CD14-positive monocyte (primary cell): ENCODE data around the gene MYLK2. TPM values are rescaled to one million over a fixed set of nuclear protein-coding genes. Genes with fewer than 3 reads are reported as not detected.
A peak's percentile ranks its signal among the peaks of the same experiment; 100 is the strongest.

Experiments used
- DNase-seq, 3 donors: peaks; one replicate each; pipeline ENCODE4 v3.0.0-alpha.2; 2011 to 2022
- H2AFZ ChIP-seq: 2 replicates; pipeline ENCODE4 v1.6.0; 2012; ENCODE audit warnings: mild to moderate bottlenecking, low read depth, low read length, inconsistent platforms; ENCODE audit not compliant: insufficient read depth, poor library complexity, severe bottlenecking
- H3K27ac ChIP-seq, 2 donors: 1 replicate in 1 of 2; 2 replicates in 1 of 2; pipeline ENCODE4 v1.5.1; 2012 to 2013; ENCODE audit warnings: low read length in 2 of 2, control low read depth in 1 of 2, inconsistent platforms in 1 of 2, low read depth in 1 of 2, mild to moderate bottlenecking in 1 of 2
- H3K27me3 ChIP-seq, 2 donors: one replicate each; pipeline versions ENCODE4 v1.6.0 to v1.6.1; 2011 to 2013; ENCODE audit warnings: low read length in 2 of 2; ENCODE audit not compliant: control insufficient read depth in 2 of 2, insufficient read depth in 2 of 2
- H3K36me3 ChIP-seq, 2 donors: replicated peaks in 1 of 2; 1 replicate in 1 of 2; 2 replicates in 1 of 2; pipeline versions ENCODE4 v1.5.1 to v1.6.1; 2012 to 2013; ENCODE audit warnings: low read length in 2 of 2, control low read depth in 1 of 2, inconsistent platforms in 1 of 2, mild to moderate bottlenecking in 1 of 2; ENCODE audit not compliant: insufficient read depth in 2 of 2, control insufficient read depth in 1 of 2
- H3K4me1 ChIP-seq, 2 donors: 1 replicate in 1 of 2; 2 replicates in 1 of 2; pipeline versions ENCODE4 v1.5.1 to v1.6.1; 2012 to 2013; ENCODE audit warnings: low read length in 2 of 2, control low read depth in 1 of 2, inconsistent platforms in 1 of 2, mild to moderate bottlenecking in 1 of 2, moderate library complexity in 1 of 2; ENCODE audit not compliant: insufficient read depth in 2 of 2, control insufficient read depth in 1 of 2
- H3K4me2 ChIP-seq: replicated peaks from 2 replicates; pipeline ENCODE3; 2012; ENCODE audit warnings: low read length, moderate library complexity, mild to moderate bottlenecking; ENCODE audit not compliant: poor library complexity, severe bottlenecking; ENCODE audit errors: extremely low read depth
- H3K4me3 ChIP-seq, 3 experiments: fragments of 200-600 bp in 1 of 3; sonication (generic) in 1 of 3; replicated peaks in 1 of 3; 1 replicate in 2 of 3; 2 replicates in 1 of 3; pipeline ENCODE4 v1.5.1; 2011 to 2013; ENCODE audit warnings: low read length in 3 of 3, mild to moderate bottlenecking in 3 of 3, control low read depth in 2 of 3, low read depth in 2 of 3, inconsistent platforms in 1 of 3, moderate library complexity in 1 of 3
- H3K79me2 ChIP-seq: 2 replicates; pipeline ENCODE4 v1.6.0; 2012; ENCODE audit warnings: mild to moderate bottlenecking, control low read depth, inconsistent platforms, low read length, moderate library complexity; ENCODE audit not compliant: insufficient read depth
- H3K9ac ChIP-seq: 2 replicates; pipeline ENCODE4 v1.6.0; 2017; ENCODE audit warnings: low read length, mild to moderate bottlenecking; ENCODE audit not compliant: insufficient read depth, poor library complexity, severe bottlenecking
- H3K9me3 ChIP-seq, 2 donors: replicated peaks in 1 of 2; 1 replicate in 1 of 2; 2 replicates in 1 of 2; pipeline versions ENCODE4 v1.5.1 to v1.6.1; 2012 to 2013; ENCODE audit warnings: low read length in 2 of 2, control low read depth in 1 of 2; ENCODE audit not compliant: control insufficient read depth in 1 of 2, insufficient read depth in 1 of 2
- H4K20me1 ChIP-seq: 2 replicates; pipeline ENCODE4 v1.6.0; 2012; ENCODE audit warnings: mild to moderate bottlenecking, low read length, control low read depth, moderate library complexity; ENCODE audit not compliant: insufficient read depth
- H3K27ac Mint-ChIP-seq, 7 donors: one replicate each; pipeline ENCODE4 v1.8.0; 2020; ENCODE audit warnings: mild to moderate bottlenecking in 7 of 7, mixed read lengths in 7 of 7, moderate library complexity in 6 of 7, inconsistent platforms in 2 of 7
- H3K27me3 Mint-ChIP-seq, 3 donors: one replicate each; pipeline ENCODE4 v1.8.0; 2021 to 2022; ENCODE audit warnings: low read depth in 3 of 3, mild to moderate bottlenecking in 3 of 3, mixed read lengths in 3 of 3, moderate library complexity in 3 of 3, inconsistent platforms in 1 of 3
- H3K36me3 Mint-ChIP-seq, 2 donors: one replicate each; pipeline ENCODE4 v1.8.0; 2020; ENCODE audit warnings: mixed read lengths in 2 of 2, inconsistent platforms in 1 of 2, mild to moderate bottlenecking in 1 of 2
- H3K4me1 Mint-ChIP-seq: one replicate; pipeline ENCODE4 v1.8.0; 2020; ENCODE audit warnings: mild to moderate bottlenecking, mixed read lengths
- H3K4me3 Mint-ChIP-seq, 2 donors: one replicate each; pipeline ENCODE4 v1.8.0; 2020; ENCODE audit warnings: mild to moderate bottlenecking in 2 of 2, mixed read lengths in 2 of 2, moderate library complexity in 1 of 2
- H3K9me3 Mint-ChIP-seq, 7 donors: one replicate each; pipeline ENCODE4 v1.8.0; 2020 to 2022; ENCODE audit warnings: mixed read lengths in 7 of 7, mild to moderate bottlenecking in 6 of 7, moderate library complexity in 6 of 7, inconsistent platforms in 2 of 7
- CTCF ChIP-seq: fragments of 200-600 bp; IDR thresholded peaks from one replicate; pipeline ENCODE4 v1.8.0; 2022; ENCODE audit warnings: antibody characterized with exemption, mild to moderate bottlenecking
- WGBS: methylation state at CpG from one replicate; pipeline ENCODE4 v1.1.5; 2013; ENCODE audit warnings: missing lambda C conversion rate; ENCODE audit not compliant: insufficient coverage; 5-methylcytosine and 5-hydroxymethylcytosine counted together
- intact Hi-C, 2 donors: fragments of 100-400 bp; cut with micrococcal nuclease; formaldehyde crosslinking; loops; one replicate each; pipeline versions ENCODE4 v1.15.0 to v1.15.1; 2023
- polyA plus RNA-seq, 3 donors: library from polyadenylated mRNA; depleted of rRNA in 1 of 3; unstranded in 2 of 3; stranded (reverse) in 1 of 3; fragments of 300-500 nt in 2 of 3; fragments of >200 nt in 1 of 3; fragmentation: Illumina TruSeq in 2 of 3; gene quantifications; 1 replicate in 2 of 3; 2 replicates in 1 of 3; pipeline ENCODE4 v1.2.3, GENCODE V29; 2012 to 2021

MYLK2 gene
- polyA plus RNA-seq, 3 donors = not detected

- H3K36me3 ChIP-seq = no peaks in the 10 kb centered on the region
- peaks cover 16% of the 10 kb centered on the region for H3K4me1 Mint-ChIP-seq
- no peak for DNase-seq
- H3K27ac ChIP-seq = no peak overlapping the region
- peak overlapping the region in 1 of 7 donors; percentile 70 for H3K27ac Mint-ChIP-seq
- H3K36me3 Mint-ChIP-seq = peaks cover 0 to 3% of the 10 kb centered on the region in 2 donors
- H3K4me3 ChIP-seq = no peak overlapping the region
- H3K9ac ChIP-seq = no peak overlapping the region
- H3K79me2 ChIP-seq = no peaks in the 10 kb centered on the region
- intact Hi-C loops = no loop called here
- WGBS = no CpG with 5 or more reads among the region's 5 CpGs
- peaks cover 24 to 33% of the 10 kb centered on the region in 2 donors for H3K27me3 ChIP-seq
- H3K4me2 ChIP-seq = no peak overlapping the region
- peaks cover 0 to 9% (median 0%) of the 10 kb centered on the region in 7 donors for H3K9me3 Mint-ChIP-seq
- H3K9me3 ChIP-seq = peaks cover 0 to 7% of the 10 kb centered on the region in 2 donors
- peaks cover 6 to 15% of the 10 kb centered on the region in 2 donors for H3K4me1 ChIP-seq
- peak overlapping the region; percentile 60 to 83 for H3K4me3 Mint-ChIP-seq
- peaks cover 35 to 39% (median 37%) of the 10 kb centered on the region in 3 donors for H3K27me3 Mint-ChIP-seq
- H2AFZ ChIP-seq = no peak overlapping the region
- no peak for TF ChIP-seq CTCF
- H4K20me1 ChIP-seq = no peaks in the 10 kb centered on the region
Observed at GRCh38 chr20:31862157-31862470, 43.0 kb downstream of the MYLK2 start.

DNA sequence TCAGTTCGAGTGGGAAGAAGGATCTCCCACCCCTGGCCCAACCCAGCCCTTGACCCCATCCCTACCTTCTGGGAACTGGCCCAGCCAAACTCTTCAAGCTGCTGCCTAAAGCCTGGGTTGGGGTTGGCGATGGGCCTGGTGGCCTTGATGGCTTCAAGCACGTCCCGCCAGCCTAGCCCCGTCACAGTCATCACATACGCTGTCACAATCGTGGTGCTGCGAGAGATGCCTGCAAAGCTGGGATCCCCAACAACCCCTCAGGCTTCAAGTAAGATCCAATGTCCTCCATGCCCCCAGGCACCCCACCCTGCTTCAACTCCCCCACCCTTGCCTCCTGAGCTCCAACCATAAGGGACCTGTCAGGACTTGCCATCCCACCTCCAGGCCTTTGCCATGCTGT is 43.4 kb downstream of the MYLK2 start:
- Histone ChIP-seq H3K4me2 (no peak overlapping the region), H3K27ac (no peak overlapping the region), H2AFZ (no peak overlapping the region), H4K20me1 (no peaks in the 10 kb centered on the region), H3K9ac (no peak overlapping the region), H3K36me3 (no peaks in the 10 kb centered on the region), H3K9me3 (peaks cover 0 to 7% of the 10 kb centered on the region in 2 donors), H3K27me3 (peaks cover 24 to 33% of the 10 kb centered on the region in 2 donors), H3K4me1 (peaks cover 6 to 15% of the 10 kb centered on the region in 2 donors), H3K79me2 (no peaks in the 10 kb centered on the region), H3K4me3 (no peak overlapping the region)
- Mint-ChIP-seq H3K36me3 (peaks cover 0 to 3% of the 10 kb centered on the region in 2 donors), H3K9me3 (peaks cover 0 to 9% (median 0%) of the 10 kb centered on the region in 7 donors), H3K27ac (no peak overlapping the region), H3K4me3 (no peak overlapping the region), H3K4me1 (peaks cover 14% of the 10 kb centered on the region), H3K27me3 (peaks cover 35 to 39% (median 38%) of the 10 kb centered on the region in 3 donors)
- intact Hi-C loops = no loop called here
- no peak for TF ChIP-seq CTCF
- no peak for DNase-seq
- 98% methylated on average over 8 of the region's 8 CpGs for WGBS
